Measurements from ENCODE around the gene TBC1D10A. TPM values are rescaled to one million over a fixed set of nuclear protein-coding genes. Genes with fewer than 3 reads are reported as not detected.

Gene TBC1D10A
- total RNA-seq, 1 donor from 2014 or later, result 5.0 TPM

DNA sequence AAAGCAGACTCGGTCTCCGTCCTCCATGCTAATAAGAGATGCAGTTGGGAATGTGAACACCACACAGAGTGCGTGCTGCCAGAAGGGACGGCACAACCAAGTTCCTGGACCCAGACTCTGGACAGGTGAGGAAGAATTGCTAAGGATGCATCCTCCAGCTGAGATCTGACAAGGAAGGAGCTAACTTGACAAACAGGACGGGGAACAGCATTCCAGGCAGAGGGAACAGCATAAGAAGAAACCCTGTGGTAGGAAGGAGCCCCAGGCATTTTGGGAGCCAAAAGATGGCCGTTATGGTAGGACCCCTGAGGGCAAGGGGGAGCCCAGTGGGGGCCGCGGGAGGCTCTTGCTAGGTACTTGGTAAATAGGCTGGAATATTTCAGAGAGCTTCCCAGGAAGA, 66.1 kb downstream of the TBC1D10A start:
- H3K27me3 Mint-ChIP-seq (ENCODE audit: unreplicated experiment), result peaks cover 8% of the 10 kb centered on the region
- DNase-seq, result no peak
- H3K27ac Mint-ChIP-seq (ENCODE audit: unreplicated experiment), result no peak overlapping the region
- no peaks in the 10 kb centered on the region for H3K36me3 Mint-ChIP-seq (ENCODE audit: unreplicated experiment)
- H3K4me1 Mint-ChIP-seq (ENCODE audit: low read depth, unreplicated experiment), result peaks cover 4% of the 10 kb centered on the region
- H3K4me3 Mint-ChIP-seq (ENCODE audit: unreplicated experiment), result no peak overlapping the region
- peaks cover 2% of the 10 kb centered on the region for H3K9me3 Mint-ChIP-seq (ENCODE audit: unreplicated experiment)
- TF ChIP-seq, protein P1, sequence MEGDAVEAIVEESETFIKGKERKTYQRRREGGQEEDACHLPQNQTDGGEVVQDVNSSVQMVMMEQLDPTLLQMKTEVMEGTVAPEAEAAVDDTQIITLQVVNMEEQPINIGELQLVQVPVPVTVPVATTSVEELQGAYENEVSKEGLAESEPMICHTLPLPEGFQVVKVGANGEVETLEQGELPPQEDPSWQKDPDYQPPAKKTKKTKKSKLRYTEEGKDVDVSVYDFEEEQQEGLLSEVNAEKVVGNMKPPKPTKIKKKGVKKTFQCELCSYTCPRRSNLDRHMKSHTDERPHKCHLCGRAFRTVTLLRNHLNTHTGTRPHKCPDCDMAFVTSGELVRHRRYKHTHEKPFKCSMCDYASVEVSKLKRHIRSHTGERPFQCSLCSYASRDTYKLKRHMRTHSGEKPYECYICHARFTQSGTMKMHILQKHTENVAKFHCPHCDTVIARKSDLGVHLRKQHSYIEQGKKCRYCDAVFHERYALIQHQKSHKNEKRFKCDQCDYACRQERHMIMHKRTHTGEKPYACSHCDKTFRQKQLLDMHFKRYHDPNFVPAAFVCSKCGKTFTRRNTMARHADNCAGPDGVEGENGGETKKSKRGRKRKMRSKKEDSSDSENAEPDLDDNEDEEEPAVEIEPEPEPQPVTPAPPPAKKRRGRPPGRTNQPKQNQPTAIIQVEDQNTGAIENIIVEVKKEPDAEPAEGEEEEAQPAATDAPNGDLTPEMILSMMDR (IDR thresholded peaks at IDR 0.05; ENCODE audit: partially characterized antibody, unreplicated experiment), result no peak

DNA sequence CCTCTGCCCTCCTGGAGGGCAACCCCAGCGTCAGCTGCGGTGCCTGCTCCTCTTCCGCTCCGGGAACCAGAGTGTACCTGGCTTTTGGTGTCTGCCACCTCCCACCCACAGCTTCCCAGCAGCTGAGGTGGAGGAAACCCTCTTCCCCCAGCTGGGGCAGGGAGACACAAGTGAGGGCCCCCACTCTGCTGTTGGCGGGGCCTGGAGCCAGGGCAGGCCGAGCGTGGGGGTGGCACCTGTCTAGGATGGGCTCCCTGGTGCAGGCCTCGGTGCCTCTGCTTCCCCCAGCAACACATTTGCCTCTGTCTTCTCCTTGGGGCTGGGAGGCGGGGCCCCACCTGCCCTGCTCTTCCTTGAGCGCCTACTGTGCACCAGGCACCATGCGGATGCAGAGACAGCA, 66.5 kb downstream of the TBC1D10A start:
- peaks cover 4% of the 10 kb centered on the region for H3K4me1 Mint-ChIP-seq (ENCODE audit: low read depth, unreplicated experiment)
- no peak overlapping the region for H3K4me3 Mint-ChIP-seq (ENCODE audit: unreplicated experiment)
- H3K9me3 Mint-ChIP-seq (ENCODE audit: unreplicated experiment), result peaks cover 2% of the 10 kb centered on the region
- peaks cover 8% of the 10 kb centered on the region for H3K27me3 Mint-ChIP-seq (ENCODE audit: unreplicated experiment)
- no peaks in the 10 kb centered on the region for H3K36me3 Mint-ChIP-seq (ENCODE audit: unreplicated experiment)
- TF ChIP-seq, protein P1 (IDR thresholded peaks at IDR 0.05; ENCODE audit: partially characterized antibody, unreplicated experiment), result no peak
- DNase-seq, result no peak
- no peak overlapping the region for H3K27ac Mint-ChIP-seq (ENCODE audit: unreplicated experiment)

DNA sequence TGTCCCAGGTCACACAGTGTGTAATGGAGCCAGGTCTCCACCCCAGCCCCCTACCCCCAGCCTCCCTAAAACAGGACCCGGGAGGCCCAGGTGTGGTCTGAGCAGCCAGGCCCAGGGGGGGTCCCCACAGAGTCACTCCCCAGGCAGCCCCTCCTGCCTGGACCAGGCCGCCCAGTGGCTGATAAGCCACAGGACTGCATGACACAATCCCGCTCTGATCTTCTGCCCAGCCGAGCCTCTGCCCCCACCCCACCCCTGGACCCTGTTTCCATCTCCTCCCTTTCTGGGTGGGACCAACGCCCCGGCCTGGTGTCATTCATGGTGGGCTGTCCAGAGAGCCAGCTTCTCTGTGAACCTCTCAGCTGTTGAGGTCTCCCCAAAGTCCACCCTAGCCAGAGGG, 72.4 kb downstream of the TBC1D10A start:
- H3K4me1 Mint-ChIP-seq (ENCODE audit: low read depth, unreplicated experiment), result peaks cover 4% of the 10 kb centered on the region
- no peak overlapping the region for H3K4me3 Mint-ChIP-seq (ENCODE audit: unreplicated experiment)
- H3K36me3 Mint-ChIP-seq (ENCODE audit: unreplicated experiment), result no peaks in the 10 kb centered on the region
- H3K27ac Mint-ChIP-seq (ENCODE audit: unreplicated experiment), result no peak overlapping the region
- H3K9me3 Mint-ChIP-seq (ENCODE audit: unreplicated experiment), result no peaks in the 10 kb centered on the region
- DNase-seq, result no peak
- no peaks in the 10 kb centered on the region for H3K27me3 Mint-ChIP-seq (ENCODE audit: unreplicated experiment)
- TF ChIP-seq, protein P1 (IDR thresholded peaks at IDR 0.05; ENCODE audit: partially characterized antibody, unreplicated experiment), result no peak

DNA sequence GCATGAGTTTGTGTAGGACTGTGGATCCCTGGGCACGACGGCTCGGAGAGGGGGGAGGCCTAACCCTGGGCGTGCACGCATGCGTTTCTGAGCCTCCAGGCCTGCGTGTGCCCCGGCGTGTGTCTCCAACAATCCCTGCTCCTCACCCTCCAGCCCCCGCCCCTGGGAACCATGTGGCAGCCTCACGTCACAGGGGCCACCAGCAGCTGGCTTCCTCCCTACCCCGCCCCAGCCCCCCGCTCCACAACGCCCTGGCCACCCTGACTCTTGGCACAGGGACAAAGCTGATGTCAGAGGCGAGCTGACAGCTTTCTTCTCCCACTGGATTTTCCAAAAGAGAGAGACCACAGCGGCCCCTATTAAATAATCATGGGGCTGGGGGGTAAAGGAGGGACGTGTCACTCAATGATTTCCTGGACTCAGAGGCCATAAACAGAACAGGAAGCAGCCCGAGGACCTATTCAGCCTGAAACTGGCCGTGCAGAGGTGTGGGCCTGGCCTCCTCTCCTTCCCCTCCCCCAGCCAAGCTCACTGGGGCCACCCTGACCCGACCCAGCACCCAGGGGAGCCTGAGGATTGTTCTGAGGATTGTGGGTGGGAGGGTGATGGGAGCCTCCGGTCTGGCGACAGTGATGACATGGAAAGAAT, 73.4 kb downstream of the TBC1D10A start:
- no peak for DNase-seq
- no peak overlapping the region for H3K27ac Mint-ChIP-seq (ENCODE audit: unreplicated experiment)
- peaks cover 2% of the 10 kb centered on the region for H3K9me3 Mint-ChIP-seq (ENCODE audit: unreplicated experiment)
- H3K4me3 Mint-ChIP-seq (ENCODE audit: unreplicated experiment), result no peak overlapping the region
- H3K4me1 Mint-ChIP-seq (ENCODE audit: low read depth, unreplicated experiment), result peaks cover 4% of the 10 kb centered on the region
- H3K27me3 Mint-ChIP-seq (ENCODE audit: unreplicated experiment), result peaks cover 2% of the 10 kb centered on the region
- no peaks in the 10 kb centered on the region for H3K36me3 Mint-ChIP-seq (ENCODE audit: unreplicated experiment)
- TF ChIP-seq, protein P1 (IDR thresholded peaks at IDR 0.05; ENCODE audit: partially characterized antibody, unreplicated experiment), result no peak

DNA sequence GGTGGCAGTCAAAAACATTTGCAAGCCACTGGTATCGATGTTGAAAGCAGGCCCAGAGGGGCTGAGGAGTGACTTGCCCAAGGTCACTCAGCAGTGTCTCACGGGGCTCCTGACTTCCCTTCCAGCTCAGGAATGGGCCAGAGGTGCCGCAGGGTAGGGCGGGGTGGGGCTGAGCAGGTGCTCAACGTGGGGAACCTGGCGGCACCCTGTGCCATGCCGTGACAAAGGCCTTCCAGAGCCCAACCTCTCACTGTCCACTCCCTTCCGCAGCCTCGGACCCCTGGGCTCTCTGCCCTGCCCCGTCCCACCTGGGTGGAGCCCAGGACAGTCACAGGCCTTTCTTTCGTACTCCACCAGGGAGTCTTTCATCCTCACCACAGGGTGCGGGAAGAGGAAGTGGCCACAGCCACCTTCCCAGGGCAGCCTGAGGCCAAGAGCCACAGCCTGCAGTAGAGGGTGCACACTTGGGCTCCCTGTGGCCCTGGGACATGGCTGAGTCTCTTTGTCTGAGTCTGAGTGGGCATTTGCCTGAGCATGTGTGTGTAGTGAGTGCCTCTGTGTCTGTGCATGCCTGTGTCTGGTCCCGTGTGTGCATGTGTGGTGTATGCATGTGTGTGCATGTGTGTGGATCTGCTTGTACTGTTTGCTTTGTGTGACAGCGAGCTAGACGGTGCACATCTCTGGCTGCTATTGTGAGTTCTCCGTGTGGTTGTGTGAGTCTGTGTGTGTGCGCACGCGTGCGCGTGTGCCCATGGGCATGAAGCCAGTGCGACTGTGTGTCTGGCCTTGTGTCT, 74.1 kb downstream of the TBC1D10A start:
- no peak overlapping the region for H3K27ac Mint-ChIP-seq (ENCODE audit: unreplicated experiment)
- DNase-seq, result no peak
- peaks cover 4% of the 10 kb centered on the region for H3K9me3 Mint-ChIP-seq (ENCODE audit: unreplicated experiment)
- H3K4me1 Mint-ChIP-seq (ENCODE audit: low read depth, unreplicated experiment), result peaks cover 4% of the 10 kb centered on the region
- no peak overlapping the region for H3K4me3 Mint-ChIP-seq (ENCODE audit: unreplicated experiment)
- H3K27me3 Mint-ChIP-seq (ENCODE audit: unreplicated experiment), result peaks cover 3% of the 10 kb centered on the region
- TF ChIP-seq, protein P1 (IDR thresholded peaks at IDR 0.05; ENCODE audit: partially characterized antibody, unreplicated experiment), result no peak
- H3K36me3 Mint-ChIP-seq (ENCODE audit: unreplicated experiment), result no peaks in the 10 kb centered on the region
